ENCODE data around the gene CNTFR. TPM values are rescaled to one million over a fixed set of nuclear protein-coding genes. Genes with fewer than 3 reads are reported as not detected.

CNTFR gene
- total RNA-seq, 2 experiments from 2014 or later = not detected

DNA sequence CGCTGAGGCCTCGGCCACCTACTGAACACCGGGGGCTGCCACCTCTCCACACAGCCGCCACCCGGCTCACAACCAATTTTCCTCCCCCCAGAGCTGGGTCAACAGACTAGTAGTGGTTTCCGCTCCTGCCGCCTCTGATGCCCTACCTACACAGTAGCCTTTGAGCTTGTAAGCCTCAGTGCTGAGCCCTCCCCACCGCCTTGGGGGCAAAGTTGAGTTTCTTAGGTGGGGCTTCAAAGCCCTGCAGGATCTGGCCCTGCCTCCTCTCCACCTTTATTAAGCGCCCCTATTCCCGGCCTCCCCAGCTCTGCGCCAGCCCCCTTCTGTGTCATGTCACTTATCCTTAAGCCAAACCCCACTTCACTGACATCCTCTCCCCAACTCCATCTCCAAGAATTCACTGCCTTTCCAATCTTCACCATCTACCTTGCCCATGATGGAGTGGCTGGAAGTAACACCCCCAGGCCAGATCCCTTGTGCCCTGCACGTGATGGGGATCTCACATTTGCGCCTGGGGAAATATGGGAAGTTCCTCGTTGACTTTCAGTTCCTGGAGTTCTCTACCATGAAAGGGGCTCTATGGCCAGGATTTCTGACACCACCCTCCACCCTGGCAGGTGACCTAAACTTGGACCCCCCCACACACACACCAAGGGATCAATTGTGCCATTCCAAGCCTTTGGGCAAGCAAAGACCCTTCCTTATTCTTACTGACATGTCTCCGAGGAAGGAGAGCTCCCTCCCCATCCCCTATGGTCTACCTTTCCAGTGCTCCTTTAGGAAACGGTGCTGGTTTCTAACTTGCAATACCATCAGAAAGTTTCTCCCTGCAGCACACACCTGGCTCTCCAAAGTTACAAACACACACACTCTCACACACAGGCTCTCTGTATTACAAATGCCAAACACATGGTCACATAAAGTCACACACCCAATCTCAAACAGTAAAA is 2.7 kb upstream of the CNTFR start:
- Histone ChIP-seq H3K9me3 (ENCODE audit: low read length) (no peaks in the 10 kb centered on the region), H3K36me3 (ENCODE audit: insufficient read depth, low read length) (no peaks in the 10 kb centered on the region), H3K4me2 (ENCODE audit: low read length) (no peak overlapping the region), H3K27ac (ENCODE audit: low read depth, low read length, poor library complexity, severe bottlenecking) (no peak overlapping the region), H3K9me2 (ENCODE audit: insufficient read depth, low read length) (no peaks in the 10 kb centered on the region), H3K4me1 (ENCODE audit: insufficient read depth, low read length, poor library complexity, severe bottlenecking) (no peaks in the 10 kb centered on the region), H3K4me3 (ENCODE audit: low read depth, low read length, poor library complexity, severe bottlenecking) (no peak overlapping the region), H3K79me2 (ENCODE audit: insufficient read depth, low read depth, low read length) (no peaks in the 10 kb centered on the region), H4K20me1 (ENCODE audit: insufficient read depth, low read length) (no peaks in the 10 kb centered on the region; the same call in 1 of the 2 replicates), H2AFZ (ENCODE audit: low read length) (no peak overlapping the region)
- no peak for DNase-seq (ENCODE audit: low spot score)
- intact Hi-C loops (cut with micrococcal nuclease; ENCODE audit: unreplicated experiment) = loop anchor here (1.0 to 2.0 kb wide), 2 partner anchors 44 to 155 kb away; no protein-coding TSS in a partner anchor
- CTCF ChIA-PET (ENCODE audit: unreplicated experiment) = interaction anchor here (0.6 to 1.0 kb wide), 4 partner anchors 19 to 192 kb away, joined by 3 read pairs; partner anchors contain the start of genes DCTN3 and RPP25L
- POLR2A ChIA-PET = no interaction called here
- peak; percentile 29; the same call in 1 of the 2 replicates for TF ChIP-seq CTCF (conservative IDR thresholded peaks at IDR 0.05; ENCODE audit: low read length)
- TF ChIP-seq EZH2phosphoT487 (IDR thresholded peaks at IDR 0.05; ENCODE audit: borderline replicate concordance, low read depth, low read length) = no peak
- no TSS peak for BruUV-seq (replicated peaks)

GRCh38 chr9:34591248-34591916 is 1.9 kb upstream of the CNTFR start:
- H3K4me1 ChIP-seq (ENCODE audit: insufficient read depth, low read length, poor library complexity, severe bottlenecking) = no peaks in the 10 kb centered on the region
- no peak overlapping the region for H3K4me2 ChIP-seq (ENCODE audit: low read length)
- no peaks in the 10 kb centered on the region for H3K36me3 ChIP-seq (ENCODE audit: insufficient read depth, low read length)
- no TSS peak for BruUV-seq (replicated peaks)
- ChIA-PET POLR2A (no interaction called here), CTCF (ENCODE audit: unreplicated experiment) (interaction anchor here (0.6 to 0.7 kb wide), 3 partner anchors 20 to 191 kb away, joined by 3 read pairs; partner anchors contain the start of genes DCTN3 and RPP25L)
- intact Hi-C loops (cut with micrococcal nuclease; ENCODE audit: unreplicated experiment) = no loop called here
- no peaks in the 10 kb centered on the region for H3K79me2 ChIP-seq (ENCODE audit: insufficient read depth, low read depth, low read length)
- no peak overlapping the region for H3K27ac ChIP-seq (ENCODE audit: low read depth, low read length, poor library complexity, severe bottlenecking)
- H3K4me3 ChIP-seq (ENCODE audit: low read depth, low read length, poor library complexity, severe bottlenecking) = no peak overlapping the region
- peak; percentile 63 for DNase-seq (ENCODE audit: low spot score)
- H3K9me3 ChIP-seq (ENCODE audit: low read length) = no peaks in the 10 kb centered on the region
- no peaks in the 10 kb centered on the region for H3K9me2 ChIP-seq (ENCODE audit: insufficient read depth, low read length)
- H2AFZ ChIP-seq (ENCODE audit: low read length) = no peak overlapping the region
- H4K20me1 ChIP-seq (ENCODE audit: insufficient read depth, low read length) = no peaks in the 10 kb centered on the region; the same call in 1 of the 2 replicates
- TF ChIP-seq CTCF (conservative IDR thresholded peaks at IDR 0.05; ENCODE audit: low read length) = peak; percentile 85
- TF ChIP-seq EZH2phosphoT487 (IDR thresholded peaks at IDR 0.05; ENCODE audit: borderline replicate concordance, low read depth, low read length) = no peak

All from OCI-LY7 (cell line).